C4-2B (cell line): Measurements from ENCODE around the gene ZNF467.

Source experiments
- H3K27ac ChIP-seq: fragments of 450-650 bp; 2 replicates; pipeline ENCODE4 v1.5.1; 2017
- ZFX ChIP-seq: fragments of 450-650 bp; IDR thresholded peaks from 2 replicates; pipeline ENCODE4 v1.6.1; 2017
- TF ChIP-seq, protein P1 (sequence below): fragments of 450-650 bp; conservative IDR thresholded peaks from 2 replicates; pipeline ENCODE4 v1.5.1; 2017; ENCODE audit warnings: mild to moderate bottlenecking

The ZNF467 gene

DNA sequence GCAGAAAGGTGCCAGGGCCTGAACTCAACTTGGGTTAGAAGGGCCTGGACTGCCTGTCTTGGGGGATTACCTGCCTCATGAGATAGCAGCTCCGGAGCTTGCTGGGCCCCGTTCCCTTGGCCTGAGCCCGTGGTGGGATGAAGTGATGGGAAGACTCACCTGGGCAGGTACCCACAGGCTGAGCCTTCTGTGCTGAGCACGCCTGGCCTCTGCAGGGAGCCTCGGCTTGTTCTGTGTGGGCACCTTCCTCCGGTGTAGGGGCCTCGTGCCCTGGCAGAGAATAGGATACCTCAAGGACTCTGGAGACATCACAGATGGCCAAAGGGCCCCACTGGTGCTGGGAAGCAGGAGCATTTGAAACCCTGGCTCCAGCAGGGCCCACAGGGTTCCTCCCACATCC lies 4.5 kb downstream of the ZNF467 start:
- no peak for TF ChIP-seq ZFX
- TF ChIP-seq, protein P1, sequence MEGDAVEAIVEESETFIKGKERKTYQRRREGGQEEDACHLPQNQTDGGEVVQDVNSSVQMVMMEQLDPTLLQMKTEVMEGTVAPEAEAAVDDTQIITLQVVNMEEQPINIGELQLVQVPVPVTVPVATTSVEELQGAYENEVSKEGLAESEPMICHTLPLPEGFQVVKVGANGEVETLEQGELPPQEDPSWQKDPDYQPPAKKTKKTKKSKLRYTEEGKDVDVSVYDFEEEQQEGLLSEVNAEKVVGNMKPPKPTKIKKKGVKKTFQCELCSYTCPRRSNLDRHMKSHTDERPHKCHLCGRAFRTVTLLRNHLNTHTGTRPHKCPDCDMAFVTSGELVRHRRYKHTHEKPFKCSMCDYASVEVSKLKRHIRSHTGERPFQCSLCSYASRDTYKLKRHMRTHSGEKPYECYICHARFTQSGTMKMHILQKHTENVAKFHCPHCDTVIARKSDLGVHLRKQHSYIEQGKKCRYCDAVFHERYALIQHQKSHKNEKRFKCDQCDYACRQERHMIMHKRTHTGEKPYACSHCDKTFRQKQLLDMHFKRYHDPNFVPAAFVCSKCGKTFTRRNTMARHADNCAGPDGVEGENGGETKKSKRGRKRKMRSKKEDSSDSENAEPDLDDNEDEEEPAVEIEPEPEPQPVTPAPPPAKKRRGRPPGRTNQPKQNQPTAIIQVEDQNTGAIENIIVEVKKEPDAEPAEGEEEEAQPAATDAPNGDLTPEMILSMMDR = no peak
- H3K27ac ChIP-seq = no peak overlapping the region

DNA sequence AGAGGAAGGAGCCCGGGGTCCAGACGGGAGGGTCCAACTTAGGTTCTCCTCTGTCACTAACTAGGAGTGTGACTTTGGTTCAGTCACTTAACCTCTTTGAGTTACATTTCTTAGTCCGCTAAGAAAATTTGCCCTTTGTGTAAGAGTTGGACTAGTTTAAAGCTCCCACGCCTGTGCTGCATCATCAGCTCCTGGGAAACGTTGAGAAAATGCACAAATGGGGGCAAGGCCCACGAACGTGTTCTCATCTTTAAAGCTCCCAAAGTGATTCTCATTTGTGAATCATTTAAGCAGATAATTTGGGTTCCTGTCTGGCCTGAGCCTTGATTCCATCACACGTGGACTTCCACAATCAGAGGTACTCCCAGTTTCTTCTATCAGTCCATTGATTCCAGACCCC lies 6.3 kb downstream of the ZNF467 start:
- no peak overlapping the region for H3K27ac ChIP-seq
- no peak for TF ChIP-seq ZFX
- TF ChIP-seq, protein P1 = no peak

DNA sequence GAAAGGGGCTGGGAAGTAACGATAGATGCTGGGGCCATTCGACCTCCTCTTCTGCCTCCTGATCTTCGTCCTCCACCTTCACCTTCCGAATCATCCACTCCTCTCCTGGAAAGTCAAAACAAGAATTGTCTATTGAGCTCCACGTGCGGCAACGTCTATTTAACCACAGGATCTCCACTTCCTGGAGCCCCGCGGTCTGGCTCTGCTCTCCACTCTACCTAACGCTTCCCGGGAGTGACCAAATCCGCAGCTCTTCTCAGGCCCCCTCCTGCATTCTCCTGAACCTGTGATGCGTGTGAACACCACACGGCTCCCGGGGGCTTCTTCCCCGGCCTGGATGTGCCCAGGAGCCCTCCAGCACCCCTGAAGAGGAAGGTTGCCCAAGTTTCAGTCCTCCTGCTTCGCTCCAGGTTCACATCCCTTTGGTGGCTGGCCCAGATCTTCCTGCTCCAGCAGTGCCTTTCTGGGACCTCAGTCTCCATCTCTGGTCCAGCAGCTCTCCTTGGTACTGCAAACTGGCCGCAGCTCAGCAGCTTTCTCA lies 7.2 kb downstream of the ZNF467 start:
- no peak overlapping the region for H3K27ac ChIP-seq
- no peak for TF ChIP-seq ZFX
- TF ChIP-seq, protein P1 = no peak

DNA sequence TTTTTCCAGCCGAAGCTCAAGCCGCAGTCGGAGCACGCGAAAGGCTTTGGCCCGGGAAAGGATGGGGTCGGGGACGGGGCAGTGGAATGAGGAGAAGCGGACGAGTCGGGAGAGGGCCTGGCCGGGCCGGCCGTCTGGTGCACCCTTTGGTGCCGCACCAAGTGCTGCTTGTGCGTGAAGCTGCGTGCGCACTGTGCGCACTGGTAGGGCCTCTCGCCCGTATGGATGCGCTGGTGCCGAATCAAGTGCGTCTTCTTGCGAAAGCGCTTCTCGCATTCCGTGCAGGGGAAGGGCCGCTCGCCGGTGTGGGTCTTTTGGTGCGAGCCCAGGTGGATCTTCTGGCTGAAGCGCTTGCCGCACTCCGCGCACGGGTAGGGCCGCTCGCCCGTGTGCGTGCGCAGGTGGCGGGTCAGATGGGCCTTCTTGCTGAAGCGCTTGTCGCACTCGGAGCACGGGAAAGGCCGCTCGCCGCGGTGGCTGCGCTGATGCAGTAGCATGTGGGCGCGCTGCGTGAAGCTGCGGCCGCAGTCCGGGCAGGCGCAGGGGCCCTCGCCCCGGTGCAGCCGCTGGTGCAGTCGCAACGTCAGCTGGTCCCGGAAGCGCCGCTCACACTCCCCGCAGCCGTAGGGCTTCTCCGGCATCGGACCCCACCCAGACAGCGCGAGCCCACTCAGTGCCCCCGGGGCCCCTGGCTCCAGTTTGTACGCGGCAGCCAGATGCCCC lies 7.8 kb downstream of the ZNF467 start:
- no peak overlapping the region for H3K27ac ChIP-seq
- TF ChIP-seq ZFX = no peak
- TF ChIP-seq, protein P1 = no peak

DNA sequence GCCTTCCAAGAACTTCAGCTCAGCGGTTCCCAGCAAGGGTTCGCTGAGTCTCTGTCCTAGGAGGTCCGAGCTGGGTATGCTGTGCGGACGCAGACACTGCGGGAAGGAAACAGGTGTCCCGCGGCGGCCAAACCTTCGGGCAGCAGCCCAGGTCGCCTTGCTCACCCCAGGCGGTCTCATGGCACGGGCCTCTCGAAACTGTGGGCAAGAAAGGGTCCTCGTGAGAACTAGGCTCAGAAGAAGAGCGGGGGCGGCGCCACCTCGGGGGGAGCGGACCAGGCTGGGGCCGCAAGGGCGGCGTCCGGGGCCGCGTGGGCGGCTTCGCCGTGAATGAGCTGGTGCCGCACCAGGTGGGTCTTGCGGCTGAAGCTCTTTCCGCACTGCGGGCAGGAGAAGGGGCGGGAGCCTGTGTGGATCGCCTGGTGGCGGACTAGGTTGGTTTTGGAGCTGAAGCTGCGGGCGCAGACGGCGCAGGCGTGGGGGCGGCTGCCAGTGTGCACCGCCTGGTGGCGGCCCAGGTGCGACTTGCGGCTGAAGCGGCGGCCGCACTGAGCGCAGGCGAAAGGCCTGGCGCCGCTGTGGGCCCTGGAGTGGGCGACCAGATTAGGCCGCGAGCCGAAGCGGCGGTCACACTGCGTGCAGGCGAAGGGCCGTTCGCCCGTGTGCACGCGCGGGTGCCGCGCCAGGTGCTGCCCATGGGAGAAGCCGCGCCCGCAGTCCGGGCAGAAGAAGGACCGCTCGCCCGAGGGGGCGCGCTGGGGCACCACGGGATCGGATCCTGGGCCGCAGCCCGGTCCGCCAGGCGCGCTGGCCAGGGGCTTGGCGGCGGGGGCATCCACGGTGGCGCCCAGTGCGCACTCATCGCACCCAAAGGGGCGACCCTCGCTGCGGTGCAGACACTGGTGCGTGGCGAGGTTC lies 8.6 kb downstream of the ZNF467 start:
- H3K27ac ChIP-seq = no peak overlapping the region
- TF ChIP-seq ZFX = no peak
- TF ChIP-seq, protein P1 = no peak

DNA sequence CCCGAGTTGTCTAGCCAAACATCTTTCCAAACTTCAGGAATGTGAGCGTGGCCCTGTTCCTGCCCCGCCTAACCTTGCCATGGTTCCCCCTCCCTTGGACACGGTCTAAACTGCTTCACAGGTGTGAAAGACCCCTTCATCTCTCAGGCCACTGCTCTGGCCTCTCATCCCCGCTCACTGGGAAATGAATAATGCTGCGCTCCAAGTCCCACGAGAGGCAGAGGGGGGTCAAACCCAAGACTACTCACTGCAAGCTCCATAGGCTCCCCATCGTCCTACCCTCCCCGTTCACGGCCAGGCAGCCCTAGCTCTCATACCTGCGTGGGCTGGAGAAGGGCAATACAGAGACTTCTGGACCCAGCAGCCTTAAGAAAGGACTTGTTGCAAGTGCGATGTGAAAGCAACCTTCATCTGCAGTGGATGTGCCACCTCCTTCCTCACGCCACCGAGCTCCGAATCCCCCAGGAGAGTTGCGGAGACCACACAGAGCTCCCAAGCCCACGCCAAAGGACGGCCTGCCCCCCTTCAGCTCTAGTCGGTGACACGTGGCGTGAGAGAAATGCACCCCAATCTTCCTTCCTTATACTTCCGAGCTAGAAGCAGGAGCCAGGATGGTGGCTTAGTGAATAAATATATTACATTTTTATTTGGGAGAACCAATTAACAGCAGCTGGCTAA lies 9.7 kb downstream of the ZNF467 start:
- no peak overlapping the region for H3K27ac ChIP-seq
- TF ChIP-seq ZFX = no peak
- TF ChIP-seq, protein P1 = no peak
